ENCODE data around the gene HMGN1. TPM values are rescaled to one million over a fixed set of nuclear protein-coding genes. Genes with fewer than 3 reads are reported as not detected.

The HMGN1 gene
- total and polyA plus RNA-seq, 2 experiments from 2014 or later, result 282 to 371 TPM

- Histone ChIP-seq H3K4me2 (no peak overlapping the region), H3K79me2 (peaks cover 7% of the 10 kb centered on the region), H3K36me3 (replicated peaks; ENCODE audit: insufficient read depth, low read depth) (peaks cover 6% of the 10 kb centered on the region), H2AFZ (no peak overlapping the region), H3K4me3 (no peak overlapping the region), H4K20me1 (ENCODE audit: insufficient read depth, poor library complexity, severe bottlenecking) (peaks cover 2% of the 10 kb centered on the region), H3K27me3 (no peaks in the 10 kb centered on the region), H3K9me3 (ENCODE audit: low read depth) (no peaks in the 10 kb centered on the region), H3K4me1 (ENCODE audit: insufficient read depth) (no peaks in the 10 kb centered on the region), H3K27ac (no peak overlapping the region), H3K9me2 (replicated peaks; ENCODE audit: insufficient read depth) (no peaks in the 10 kb centered on the region)
- TF ChIP-seq, protein P1, sequence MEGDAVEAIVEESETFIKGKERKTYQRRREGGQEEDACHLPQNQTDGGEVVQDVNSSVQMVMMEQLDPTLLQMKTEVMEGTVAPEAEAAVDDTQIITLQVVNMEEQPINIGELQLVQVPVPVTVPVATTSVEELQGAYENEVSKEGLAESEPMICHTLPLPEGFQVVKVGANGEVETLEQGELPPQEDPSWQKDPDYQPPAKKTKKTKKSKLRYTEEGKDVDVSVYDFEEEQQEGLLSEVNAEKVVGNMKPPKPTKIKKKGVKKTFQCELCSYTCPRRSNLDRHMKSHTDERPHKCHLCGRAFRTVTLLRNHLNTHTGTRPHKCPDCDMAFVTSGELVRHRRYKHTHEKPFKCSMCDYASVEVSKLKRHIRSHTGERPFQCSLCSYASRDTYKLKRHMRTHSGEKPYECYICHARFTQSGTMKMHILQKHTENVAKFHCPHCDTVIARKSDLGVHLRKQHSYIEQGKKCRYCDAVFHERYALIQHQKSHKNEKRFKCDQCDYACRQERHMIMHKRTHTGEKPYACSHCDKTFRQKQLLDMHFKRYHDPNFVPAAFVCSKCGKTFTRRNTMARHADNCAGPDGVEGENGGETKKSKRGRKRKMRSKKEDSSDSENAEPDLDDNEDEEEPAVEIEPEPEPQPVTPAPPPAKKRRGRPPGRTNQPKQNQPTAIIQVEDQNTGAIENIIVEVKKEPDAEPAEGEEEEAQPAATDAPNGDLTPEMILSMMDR (IDR thresholded peaks at IDR 0.05; ENCODE audit: poor library complexity), result no peak
- TF ChIP-seq EZH2 (IDR thresholded peaks at IDR 0.05; ENCODE audit: borderline replicate concordance) (no peak), EZH2phosphoT487 (IDR thresholded peaks at IDR 0.05; ENCODE audit: low read depth, severe bottlenecking, unreplicated experiment) (no peak)
- WGBS (ENCODE audit: low lambda C conversion rate, missing lambda C conversion rate), result 87% methylated on average over 2 of the region's 2 CpGs
- no peak for DNase-seq (ENCODE audit: low spot score)
Measured at GRCh38 chr21:39339231-39339630, 9.7 kb downstream of the HMGN1 start.

GRCh38 chr21:39336457-39337008 is 12.4 kb downstream of the HMGN1 start:
- H4K20me1 ChIP-seq (ENCODE audit: insufficient read depth, poor library complexity, severe bottlenecking), result no peaks in the 10 kb centered on the region
- no peak for TF ChIP-seq EZH2 (IDR thresholded peaks at IDR 0.05; ENCODE audit: borderline replicate concordance)
- TF ChIP-seq EZH2phosphoT487 (IDR thresholded peaks at IDR 0.05; ENCODE audit: low read depth, severe bottlenecking, unreplicated experiment), result no peak
- TF ChIP-seq, protein P1 (IDR thresholded peaks at IDR 0.05; ENCODE audit: poor library complexity), result no peak
- no peaks in the 10 kb centered on the region for H3K9me3 ChIP-seq (ENCODE audit: low read depth)
- no peak overlapping the region for H3K4me3 ChIP-seq
- H3K36me3 ChIP-seq (replicated peaks; ENCODE audit: insufficient read depth, low read depth), result peaks cover 4% of the 10 kb centered on the region
- no peaks in the 10 kb centered on the region for H3K79me2 ChIP-seq
- no peak for DNase-seq (ENCODE audit: low spot score)
- H3K27ac ChIP-seq, result no peak overlapping the region
- no peak overlapping the region for H3K4me2 ChIP-seq
- 70% methylated on average over 13 of the region's 13 CpGs for WGBS (ENCODE audit: low lambda C conversion rate, missing lambda C conversion rate)
- H3K9me2 ChIP-seq (replicated peaks; ENCODE audit: insufficient read depth), result no peaks in the 10 kb centered on the region
- no peaks in the 10 kb centered on the region for H3K27me3 ChIP-seq
- peaks cover 4% of the 10 kb centered on the region for H3K4me1 ChIP-seq (ENCODE audit: insufficient read depth)
- H2AFZ ChIP-seq, result no peak overlapping the region

GRCh38 chr21:39334611-39335010 is 14.3 kb downstream of the HMGN1 start:
- H3K27me3 ChIP-seq, result no peaks in the 10 kb centered on the region
- no peak for TF ChIP-seq EZH2 (IDR thresholded peaks at IDR 0.05; ENCODE audit: borderline replicate concordance)
- no peak for TF ChIP-seq EZH2phosphoT487 (IDR thresholded peaks at IDR 0.05; ENCODE audit: low read depth, severe bottlenecking, unreplicated experiment)
- TF ChIP-seq, protein P1 (IDR thresholded peaks at IDR 0.05; ENCODE audit: poor library complexity), result no peak
- no peak overlapping the region for H2AFZ ChIP-seq
- H3K27ac ChIP-seq, result no peak overlapping the region
- H3K36me3 ChIP-seq (replicated peaks; ENCODE audit: insufficient read depth, low read depth), result no peaks in the 10 kb centered on the region
- H4K20me1 ChIP-seq (ENCODE audit: insufficient read depth, poor library complexity, severe bottlenecking), result no peaks in the 10 kb centered on the region
- H3K4me3 ChIP-seq, result no peak overlapping the region
- H3K4me2 ChIP-seq, result no peak overlapping the region
- no peak for DNase-seq (ENCODE audit: low spot score)
- WGBS (ENCODE audit: low lambda C conversion rate, missing lambda C conversion rate), result 95% methylated on average over 4 of the region's 4 CpGs
- no peaks in the 10 kb centered on the region for H3K9me3 ChIP-seq (ENCODE audit: low read depth)
- no peaks in the 10 kb centered on the region for H3K9me2 ChIP-seq (replicated peaks; ENCODE audit: insufficient read depth)
- H3K79me2 ChIP-seq, result no peaks in the 10 kb centered on the region
- H3K4me1 ChIP-seq (ENCODE audit: insufficient read depth), result peaks cover 4% of the 10 kb centered on the region
